CD4-positive, alpha-beta T cell treated with Interleukin-17A for 1 hour (primary cell): Measurements from ENCODE around the gene TSPAN31.
"Not testable (repeated sequence)": the region's sequence is repeated elsewhere in the genome, so short reads cannot be mapped to it uniquely, and the experiment has no call there.

ENCODE experiments used
- DNase-seq: peaks from one replicate; pipeline ENCODE4 v3.0.0-alpha.2; 2020

The TSPAN31 gene

DNA sequence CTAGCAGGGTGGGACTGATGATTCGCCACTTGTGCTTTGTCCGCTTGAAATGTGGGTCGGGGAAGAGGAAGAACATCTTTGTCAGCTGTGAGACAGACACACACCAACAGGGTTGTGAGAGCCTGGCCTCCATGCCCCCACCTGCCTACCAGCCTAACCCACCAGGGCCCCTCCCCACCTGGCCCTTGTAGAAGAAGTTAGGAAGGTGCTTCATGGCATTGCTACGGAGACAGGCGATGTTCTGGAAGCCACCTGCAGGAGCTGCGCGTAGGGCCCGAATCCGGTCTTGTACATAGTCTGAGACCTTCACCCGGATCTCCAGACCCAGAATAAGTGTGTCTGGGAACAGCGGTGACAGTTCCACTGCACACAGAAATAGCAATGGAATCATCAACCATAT lies 24.8 kb downstream of the TSPAN31 start:
- DNase-seq, result no peak

DNA sequence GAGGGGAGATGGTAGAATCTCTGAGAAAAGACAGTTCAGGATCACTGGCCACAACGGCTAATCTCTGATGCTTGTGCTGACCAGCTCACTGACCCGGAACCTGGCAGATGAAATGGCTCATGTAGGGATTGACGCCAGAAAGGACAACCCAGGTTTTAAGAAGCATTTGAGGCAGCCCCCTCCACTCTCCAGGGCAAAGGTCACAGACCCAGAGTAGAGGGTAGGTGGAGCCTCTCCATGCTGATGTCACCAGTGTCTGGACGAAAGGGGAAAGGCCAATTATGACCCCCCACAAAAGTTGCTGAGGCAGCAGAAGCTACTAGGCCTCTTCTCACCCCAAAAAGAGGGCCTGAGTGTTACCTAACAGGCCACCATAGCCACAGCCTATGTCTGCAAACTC lies 25.9 kb downstream of the TSPAN31 start:
- DNase-seq, result no peak

DNA sequence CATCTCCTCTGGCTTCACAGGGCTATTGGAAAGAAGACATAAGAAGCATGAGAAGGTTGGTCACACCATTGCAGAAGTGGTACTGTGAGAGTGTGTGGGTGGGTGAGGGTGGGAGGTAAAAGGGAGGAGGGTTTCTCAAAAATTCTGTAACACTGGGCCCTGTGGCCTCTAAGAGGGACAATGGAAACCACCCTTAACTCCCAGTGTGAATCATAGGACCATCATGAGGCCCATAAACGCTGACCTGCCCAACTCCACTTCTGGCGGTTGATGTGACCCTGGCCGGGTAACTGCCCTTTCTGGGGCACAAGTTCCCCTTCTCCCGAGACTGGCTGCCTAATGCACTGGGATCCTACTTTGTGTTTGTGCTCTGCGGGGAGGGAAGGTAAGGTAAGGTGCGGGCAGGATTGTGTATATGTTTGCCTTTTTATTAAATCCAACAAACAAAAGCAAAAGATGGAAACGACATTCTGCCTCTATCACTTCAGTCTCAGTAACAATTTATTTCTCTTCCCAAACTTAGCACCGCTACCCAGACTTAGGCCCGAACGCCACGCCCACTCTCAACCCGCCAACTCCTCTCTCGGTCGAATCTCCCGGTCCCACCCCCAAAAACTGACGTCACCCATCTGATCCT lies 26.5 kb downstream of the TSPAN31 start:
- peak; percentile 87 for DNase-seq

DNA sequence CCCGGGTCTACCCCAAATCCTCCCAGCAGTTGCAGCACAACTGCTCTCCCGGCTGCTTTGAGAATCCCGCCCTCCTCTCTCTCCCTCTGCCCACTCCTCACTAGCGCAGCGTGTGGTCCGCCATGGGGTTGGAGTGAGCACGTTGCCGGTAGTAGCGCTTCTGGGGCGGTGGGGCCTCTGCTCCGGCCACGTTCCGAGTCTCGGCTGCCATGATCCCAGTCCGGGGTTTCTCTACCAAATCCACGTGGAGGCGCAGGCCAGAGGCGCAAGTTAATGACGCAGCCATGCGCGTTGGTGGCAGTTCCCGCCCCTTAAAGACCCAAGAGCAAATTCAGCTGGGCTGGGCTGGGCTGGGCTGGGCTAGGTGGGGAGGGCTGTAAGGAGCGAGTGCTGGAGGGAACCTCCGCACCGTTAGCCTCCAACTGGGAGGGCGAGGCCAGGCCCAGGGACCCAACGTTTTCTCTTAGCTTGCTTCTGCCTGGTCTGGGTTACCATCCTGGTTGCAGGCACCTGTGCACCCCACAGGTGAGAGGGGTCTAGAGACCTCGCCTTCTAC lies 27.1 kb downstream of the TSPAN31 start, which contains the start of gene METTL1:
METTL1 (minus strand) TSS at position 233 of the 556 bp plus-strand sequence; CDS start at position 211, 22 bp downstream.
- DNase-seq, result peak; percentile 93

DNA sequence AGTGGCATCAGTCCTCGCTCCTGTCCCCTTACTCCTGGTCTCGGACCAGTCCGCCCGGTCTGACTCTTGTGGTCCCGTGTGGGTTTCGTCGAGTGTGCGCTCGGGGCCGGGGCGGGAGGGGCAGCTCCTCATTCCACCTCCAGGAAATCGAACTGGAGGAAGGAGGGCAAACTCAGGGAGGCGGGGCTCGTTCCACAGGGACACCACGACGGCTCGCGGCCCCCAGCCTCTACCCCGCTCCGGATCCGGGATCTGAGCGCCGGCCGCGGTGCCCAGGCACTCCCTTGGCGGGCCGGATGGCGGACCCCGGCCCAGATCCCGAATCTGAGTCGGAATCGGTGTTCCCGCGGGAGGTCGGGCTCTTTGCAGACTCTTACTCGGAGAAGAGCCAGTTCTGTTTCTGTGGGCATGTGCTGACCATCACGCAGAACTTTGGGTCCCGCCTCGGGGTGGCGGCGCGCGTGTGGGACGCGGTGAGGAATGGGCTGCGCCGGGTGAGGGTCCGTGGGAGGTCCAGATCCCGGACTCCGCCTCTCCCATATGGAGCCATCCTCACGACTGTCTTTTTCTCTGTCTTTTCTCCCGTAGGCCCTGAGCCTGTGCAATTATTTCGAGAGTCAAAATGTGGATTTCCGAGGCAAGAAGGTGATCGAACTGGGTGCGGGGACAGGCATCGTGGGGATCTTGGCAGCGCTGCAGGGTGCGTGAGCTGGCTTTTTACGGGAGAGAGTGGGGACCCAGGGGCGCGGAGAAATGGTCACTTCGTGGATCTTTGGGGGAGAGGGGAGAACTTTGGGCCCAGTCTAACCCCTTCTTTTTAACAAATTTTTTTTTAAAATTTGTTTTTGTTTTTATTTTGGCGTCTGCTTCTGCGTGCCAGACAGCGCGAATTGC lies 27.8 kb downstream of the TSPAN31 start, which contains the start of gene EEF1AKMT3:
EEF1AKMT3 (plus strand) TSS at position 186 of the 894 bp plus-strand sequence; CDS start at position 297, 111 bp downstream.
- DNase-seq, result no peak

DNA sequence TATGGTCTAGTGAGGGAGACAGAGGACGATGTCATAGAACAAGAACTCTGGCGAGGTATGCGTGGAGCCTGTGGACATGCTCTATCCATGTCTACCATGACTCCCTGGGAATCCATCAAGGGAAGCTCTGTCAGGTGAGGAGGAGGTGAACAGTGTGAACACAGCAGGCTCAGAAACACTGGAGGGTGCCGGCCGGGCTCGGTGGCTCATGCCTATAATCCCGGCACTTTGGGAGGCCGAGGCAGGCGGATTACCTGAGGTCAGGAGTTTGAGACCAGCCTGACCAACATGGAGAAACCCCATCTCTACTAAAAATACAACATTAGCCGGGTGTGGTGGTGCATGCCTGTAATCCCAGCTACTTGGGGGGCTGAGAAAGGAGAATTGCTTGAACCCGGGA lies 29.8 kb downstream of the TSPAN31 start:
- not testable (repeated sequence) for DNase-seq

DNA sequence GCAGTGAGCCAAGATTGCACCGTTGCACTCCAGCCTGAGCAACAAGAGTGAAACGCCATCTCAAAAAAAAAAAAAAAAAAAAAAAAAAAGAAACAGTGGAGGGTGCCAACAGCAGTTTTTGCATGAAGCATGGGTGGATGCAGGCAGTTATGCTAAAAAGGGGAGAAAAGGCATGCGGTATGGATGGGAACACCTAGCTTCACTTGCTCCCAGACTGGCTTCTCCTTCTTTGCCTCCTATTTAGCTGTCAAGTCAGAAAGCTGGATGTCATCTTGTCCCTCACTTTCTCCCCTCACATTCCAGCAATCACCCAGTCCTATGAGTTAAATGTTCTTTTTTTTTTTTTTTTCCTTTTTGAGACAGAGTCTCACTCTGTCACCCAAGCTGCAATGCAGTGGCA lies 30.2 kb downstream of the TSPAN31 start:
- DNase-seq, result no peak

DNA sequence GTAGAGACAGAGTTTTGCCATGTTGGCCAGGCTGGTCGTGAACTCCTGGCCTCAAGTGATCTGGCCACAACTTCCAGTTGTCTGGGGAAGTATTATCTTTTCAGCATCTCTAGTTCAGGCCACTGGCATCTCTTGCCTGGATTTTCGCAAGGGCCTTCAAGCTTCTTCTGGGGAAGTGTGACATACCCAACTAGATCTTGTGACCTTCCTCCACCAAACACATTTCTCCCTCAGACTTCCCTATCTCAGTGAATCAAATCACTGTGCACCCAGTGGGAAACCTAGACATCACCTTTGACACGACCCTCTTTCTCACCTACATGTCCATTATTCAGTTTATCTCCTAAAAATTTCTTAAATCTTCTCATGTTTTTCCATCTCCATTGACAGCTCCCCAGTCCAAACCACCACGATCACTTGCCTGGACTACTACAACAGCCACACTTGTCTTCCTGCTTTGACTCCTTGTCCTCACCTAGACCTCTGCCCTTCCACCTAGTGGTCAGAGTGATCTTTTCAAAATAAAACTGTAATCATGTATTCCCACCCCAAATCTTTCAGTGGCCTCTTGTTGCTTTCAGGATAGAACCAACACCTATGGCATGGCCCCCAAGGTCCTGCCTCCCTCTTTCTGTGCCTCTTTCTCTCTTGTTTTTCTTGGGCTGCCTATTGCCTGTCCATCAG lies 30.9 kb downstream of the TSPAN31 start:
- no peak for DNase-seq

DNA sequence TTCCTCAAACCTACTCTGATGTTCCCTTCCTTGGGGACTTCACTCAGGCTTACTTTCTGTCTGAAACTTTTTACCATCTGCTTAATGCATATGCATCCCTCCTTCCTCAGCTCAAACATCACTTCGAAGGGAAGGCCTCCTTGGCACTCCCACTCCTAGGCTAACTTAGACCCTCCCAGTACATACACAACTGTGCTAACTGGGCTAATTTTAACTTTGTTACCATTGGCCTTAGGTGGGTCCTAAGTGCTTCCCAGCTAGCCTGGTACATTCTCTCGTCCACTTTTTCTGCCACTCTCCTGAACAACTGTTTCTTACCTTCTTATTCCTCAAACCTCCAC lies 31.4 kb downstream of the TSPAN31 start:
- DNase-seq, result no peak

DNA sequence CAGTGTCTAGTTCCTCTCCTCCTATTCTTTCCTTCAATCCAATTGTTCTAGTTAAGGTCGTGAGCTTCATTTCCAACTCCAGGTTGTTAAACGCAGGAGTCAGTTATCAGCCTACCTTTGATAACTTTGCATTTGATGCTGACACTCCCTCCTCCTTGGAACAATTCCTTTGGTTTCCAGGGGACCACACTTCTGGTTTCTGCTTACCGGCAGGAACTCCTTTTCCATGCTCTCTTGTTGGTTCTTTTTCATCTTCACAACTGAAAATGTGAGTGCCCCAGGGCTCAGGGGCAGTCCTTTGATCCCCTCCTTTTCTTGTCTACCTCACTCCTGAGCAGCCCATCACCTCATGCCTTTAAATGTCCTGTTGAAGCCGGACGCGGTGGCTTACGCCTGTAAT lies 32.5 kb downstream of the TSPAN31 start:
- no peak for DNase-seq

DNA sequence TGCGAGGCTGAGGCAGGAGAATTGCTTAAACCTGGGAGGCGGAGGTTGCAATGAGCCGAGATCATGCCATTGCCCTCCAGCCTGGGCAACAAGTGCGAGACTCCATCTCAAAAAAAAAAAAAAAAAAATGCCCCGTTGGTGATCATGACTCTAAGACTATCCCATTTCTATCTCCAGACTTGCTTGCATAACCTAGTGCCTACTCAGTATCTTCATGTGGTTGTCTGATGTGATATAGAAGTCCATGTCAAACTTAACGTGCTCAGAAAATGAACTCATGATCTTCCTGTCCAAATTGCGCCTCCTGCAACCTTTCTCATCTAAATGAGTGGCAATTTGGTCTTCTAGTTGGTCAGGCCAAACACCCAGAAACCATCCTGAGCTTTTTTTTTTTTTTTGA lies 33.1 kb downstream of the TSPAN31 start:
- no peak for DNase-seq

DNA sequence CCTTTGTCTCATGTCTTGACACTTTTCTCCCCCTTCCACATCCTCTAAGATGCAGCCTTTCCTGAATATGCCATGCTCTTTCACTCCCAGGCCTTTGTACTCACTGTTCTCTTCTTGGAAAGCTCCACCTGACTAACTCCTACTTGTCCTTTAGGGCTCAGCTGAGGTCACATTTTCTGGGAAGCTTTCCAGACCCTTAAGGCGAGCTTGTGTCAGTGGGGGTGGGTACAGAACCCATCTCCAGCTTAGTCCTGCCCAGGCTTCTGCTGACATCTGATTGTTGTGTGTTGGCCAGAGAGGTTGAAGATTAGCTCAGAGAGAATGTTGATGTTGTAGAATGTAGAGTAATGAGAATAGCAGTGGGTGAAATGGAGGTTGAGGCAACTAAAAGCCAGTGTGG lies 34.9 kb downstream of the TSPAN31 start:
- no peak for DNase-seq

DNA sequence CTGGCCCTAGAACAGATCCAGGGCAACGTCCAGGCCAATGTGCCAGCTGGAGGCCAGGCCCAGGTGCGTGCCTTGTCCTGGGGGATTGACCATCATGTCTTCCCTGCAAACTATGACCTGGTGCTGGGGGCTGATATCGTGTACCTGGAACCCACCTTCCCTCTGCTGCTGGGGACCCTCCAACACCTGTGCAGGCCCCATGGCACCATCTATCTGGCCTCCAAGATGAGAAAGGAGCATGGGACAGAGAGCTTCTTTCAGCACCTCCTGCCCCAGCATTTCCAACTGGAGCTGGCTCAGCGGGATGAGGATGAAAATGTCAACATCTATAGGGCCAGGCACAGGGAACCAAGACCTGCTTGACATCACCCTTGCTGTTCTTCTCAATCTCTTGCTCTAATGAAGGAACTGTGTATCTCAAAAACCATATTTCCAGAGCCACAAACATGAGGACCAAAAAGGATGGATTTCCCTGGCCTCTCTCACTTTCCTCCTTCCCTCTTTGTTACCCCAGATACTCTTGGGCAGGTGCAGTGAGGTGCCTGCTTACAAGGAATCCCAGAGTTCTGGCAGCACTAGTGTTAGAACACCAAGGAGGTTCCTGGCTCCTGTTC lies 35.6 kb downstream of the TSPAN31 start:
- DNase-seq, result no peak

DNA sequence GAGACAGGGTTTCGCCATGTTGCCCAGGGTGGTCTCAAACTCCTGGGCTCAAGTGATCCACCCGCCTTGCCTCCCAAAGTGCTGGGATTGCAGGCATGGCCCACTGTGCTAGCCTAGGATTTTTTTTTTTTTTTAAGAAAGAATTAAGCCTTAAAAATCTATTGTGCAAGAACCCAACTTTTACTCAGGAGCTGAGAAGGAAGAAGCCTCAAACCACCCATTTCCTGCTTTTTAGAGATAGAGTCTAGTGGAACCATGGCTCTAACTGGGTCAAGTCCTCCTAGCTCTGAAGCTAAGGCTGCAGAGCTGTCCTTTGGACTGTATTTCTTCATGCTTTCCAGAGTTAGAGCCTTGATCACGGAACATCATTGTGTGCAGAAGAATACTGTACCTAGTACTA lies 36.4 kb downstream of the TSPAN31 start:
- peak; percentile 32 for DNase-seq

DNA sequence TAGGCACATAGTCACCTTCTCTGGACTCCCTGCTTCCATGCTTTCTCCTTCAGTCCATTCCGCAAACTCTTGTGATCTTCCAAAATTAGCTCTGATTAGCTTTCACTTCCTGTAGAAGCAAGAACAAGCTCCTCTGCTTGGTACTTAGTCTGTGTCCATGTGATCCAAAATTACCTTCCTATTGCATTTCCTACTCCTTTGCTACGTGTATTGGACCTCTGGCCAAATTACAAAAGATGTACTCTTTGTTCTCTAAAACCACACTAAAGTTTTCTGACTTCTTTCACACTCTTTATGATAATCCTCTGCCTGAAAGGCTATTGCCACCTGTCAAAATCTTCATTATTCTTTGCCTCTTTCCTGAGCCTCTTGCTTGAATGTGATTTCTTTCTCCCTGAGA lies 37.0 kb downstream of the TSPAN31 start:
- no peak for DNase-seq

DNA sequence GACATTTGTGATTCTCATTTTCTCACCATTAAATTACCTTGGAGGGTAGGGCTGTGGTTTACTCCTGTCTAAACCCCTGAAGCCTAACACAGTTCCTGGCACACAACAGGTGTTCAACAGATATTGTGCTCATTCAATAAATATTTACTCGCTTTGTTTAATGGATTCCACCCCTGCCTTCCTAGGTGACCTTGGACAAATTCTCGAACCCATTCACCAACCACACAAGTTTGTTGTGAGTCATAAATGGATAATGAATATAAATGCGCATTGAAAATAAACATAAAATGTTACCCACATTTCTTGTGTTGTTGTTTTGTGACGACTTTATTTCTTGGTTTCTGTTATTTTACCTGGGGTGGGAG lies 37.4 kb downstream of the TSPAN31 start:
- no peak for DNase-seq

DNA sequence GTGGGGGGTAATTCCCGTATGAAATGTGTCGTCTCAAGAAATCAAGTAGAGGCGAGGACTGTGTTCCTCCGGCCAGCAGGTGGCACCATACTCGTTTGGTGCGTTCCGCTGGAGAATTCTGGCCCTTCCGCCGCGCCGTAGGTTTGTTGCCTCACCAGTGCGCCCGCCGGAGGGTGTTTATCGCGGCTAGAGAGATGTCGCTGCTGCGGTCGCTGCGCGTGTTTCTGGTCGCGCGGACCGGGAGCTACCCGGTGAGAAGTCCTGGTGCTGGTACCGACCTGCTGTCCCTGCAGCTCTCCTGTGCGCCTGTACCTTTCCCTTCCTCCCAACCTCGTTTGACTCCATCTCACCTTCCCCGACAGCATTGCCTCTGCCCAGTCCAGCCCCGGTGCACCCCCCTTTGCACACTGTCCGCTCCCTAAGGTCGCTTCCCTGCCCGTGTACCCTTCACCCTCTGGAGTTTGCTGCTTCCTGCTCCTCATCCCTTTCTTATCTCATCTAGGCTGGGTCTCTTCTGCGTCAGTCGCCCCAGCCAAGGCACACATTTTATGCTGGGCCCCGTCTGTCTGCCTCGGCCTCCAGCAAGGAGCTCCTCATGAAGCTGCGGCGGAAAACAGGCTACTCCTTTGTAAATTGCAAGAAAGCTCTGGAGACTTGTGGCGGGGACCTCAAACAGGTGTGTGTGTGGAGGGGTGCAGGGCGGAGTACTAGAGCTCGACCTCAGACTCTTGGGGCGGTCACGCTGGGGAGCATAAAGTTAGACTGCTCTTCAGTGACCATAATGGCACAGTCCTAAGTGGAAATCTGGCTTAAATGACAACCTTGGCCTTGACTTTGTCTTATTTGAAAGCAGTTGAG lies 38.0 kb downstream of the TSPAN31 start, which contains the start of gene TSFM:
TSFM (plus strand) TSS at position 180 of the 858 bp plus-strand sequence; CDS start at position 195, 15 bp downstream.
- peak; percentile 97 for DNase-seq

DNA sequence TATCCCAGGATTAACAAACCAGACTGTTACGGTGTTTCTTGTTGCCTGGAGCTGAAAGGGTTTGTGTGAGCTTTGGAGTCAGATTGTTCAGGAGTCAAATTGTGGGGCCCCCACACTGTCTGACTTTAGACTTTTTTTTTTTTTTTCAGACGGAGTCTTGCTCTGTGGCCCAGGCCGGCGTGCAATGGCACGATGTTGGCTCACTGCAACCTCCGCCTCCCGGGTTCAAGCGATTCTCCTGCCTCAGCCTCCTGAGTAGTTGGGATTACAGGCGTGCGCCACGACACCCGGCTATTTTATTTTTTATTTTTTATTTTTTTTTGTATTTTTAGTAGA lies 38.6 kb downstream of the TSPAN31 start:
- no peak for DNase-seq

DNA sequence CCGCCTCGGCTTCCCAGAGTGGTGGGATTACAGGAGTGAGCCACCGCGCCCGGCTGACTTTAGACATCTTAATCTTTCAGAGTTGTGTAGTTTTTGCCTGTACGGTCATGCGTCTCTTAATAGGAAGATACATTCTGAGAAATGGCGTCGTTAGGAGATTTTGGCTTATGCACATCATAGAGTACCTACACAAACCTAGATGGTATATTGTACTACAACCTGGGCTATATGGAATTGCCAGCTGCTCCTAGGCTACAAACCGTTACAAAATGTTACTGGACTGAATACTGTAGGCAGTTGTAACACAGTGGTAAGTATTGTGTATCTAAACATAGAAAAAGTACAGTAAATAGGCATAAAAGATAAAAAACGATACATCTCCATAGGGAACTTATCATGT lies 39.0 kb downstream of the TSPAN31 start:
- DNase-seq, result no peak

DNA sequence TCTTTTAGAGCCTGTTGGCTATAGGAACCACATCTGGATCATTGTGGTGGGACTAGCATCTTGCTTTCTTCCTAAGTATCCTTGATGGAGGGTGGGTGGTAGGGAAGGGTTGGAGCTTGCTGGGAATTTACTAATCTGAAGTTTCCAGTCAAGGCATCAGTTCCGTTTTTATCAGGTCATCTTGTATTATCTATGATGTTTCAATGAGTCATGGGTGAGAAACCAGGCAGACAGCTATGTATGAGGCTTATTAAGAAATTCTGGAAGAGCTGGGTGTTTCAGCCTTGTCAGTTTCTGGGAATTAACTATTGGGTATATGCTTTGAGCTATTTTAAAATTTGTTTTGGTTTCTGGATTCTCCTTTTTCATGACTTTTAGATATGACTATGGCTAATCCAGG lies 49.1 kb downstream of the TSPAN31 start:
- DNase-seq, result no peak

DNA sequence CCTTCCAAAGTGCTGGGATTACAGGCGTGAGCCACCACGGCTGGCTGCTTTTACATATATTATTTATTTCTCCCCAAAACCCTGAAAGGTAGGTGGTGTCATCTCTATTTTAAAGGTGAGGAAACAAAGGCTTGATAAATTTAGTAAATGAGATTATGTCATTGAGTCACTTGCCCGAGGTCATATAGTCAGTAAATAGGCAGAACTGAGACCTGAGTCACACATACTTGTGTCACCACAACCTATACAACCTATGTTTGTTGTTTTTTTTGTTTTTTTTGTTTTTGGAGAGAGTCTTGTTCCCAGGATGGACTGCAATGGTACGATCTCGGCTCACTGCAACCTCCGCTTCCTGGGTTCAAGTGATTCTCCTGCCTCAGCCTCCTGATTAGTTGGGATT lies 50.5 kb downstream of the TSPAN31 start:
- no peak for DNase-seq

DNA sequence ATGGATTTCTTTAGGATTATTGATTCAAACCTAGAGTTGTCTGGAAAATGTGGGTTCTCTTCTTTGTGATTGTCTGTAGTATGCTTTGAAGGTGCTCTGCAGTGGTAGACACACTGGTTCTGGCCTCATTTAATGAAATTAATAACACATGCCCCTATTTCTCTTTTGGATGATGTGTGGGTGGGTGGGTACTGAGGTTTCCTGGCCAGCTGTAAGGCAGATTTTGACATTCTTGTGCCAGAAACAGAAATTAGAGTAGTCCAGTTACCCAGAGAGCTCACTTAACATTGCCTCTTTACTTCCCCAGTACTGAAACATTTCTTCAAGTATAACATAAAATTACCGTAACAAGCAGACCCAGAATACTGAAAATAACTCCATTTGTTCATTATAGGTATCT lies 52.2 kb downstream of the TSPAN31 start:
- DNase-seq, result no peak
